Daoy (cell line): ENCODE data around the gene GSN. TPM values are rescaled to one million over a fixed set of nuclear protein-coding genes. Genes with fewer than 3 reads are reported as not detected.

Experiments used
- DNase-seq: peaks from one replicate; pipeline ENCODE4 v3.0.0-alpha.2; 2015; ENCODE audit warnings: low read depth
- total RNA-seq: library from RNA; depleted of rRNA; stranded (reverse); fragments of >200 nt; shearing (Covaris generic); gene quantifications from 2 replicates; pipeline ENCODE4 v1.2.3, GENCODE V29; 2014

GSN gene
- total RNA-seq, 1 experiment from 2014 or later, result 95.2 TPM

GRCh38 chr9:121246821-121247561 is 21.0 kb upstream of the GSN start:
- peak; percentile 59 for DNase-seq

GRCh38 chr9:121249563-121249962 is 18.4 kb upstream of the GSN start:
- DNase-seq, result no peak

GRCh38 chr9:121252104-121252851 is 15.7 kb upstream of the GSN start:
- no peak for DNase-seq

- DNase-seq, result no peak
These were observed 14.8 kb upstream of the GSN start for GRCh38 chr9:121253162-121253561.

- DNase-seq, result no peak
These were observed 14.0 kb upstream of the GSN start for GRCh38 chr9:121253821-121254501.

GRCh38 chr9:121259498-121259897 is 8.5 kb upstream of the GSN start:
- no peak for DNase-seq

- DNase-seq, result no peak
These were observed 8.0 kb upstream of the GSN start for GRCh38 chr9:121259935-121260334.

- DNase-seq, result no peak
These were observed 7.4 kb upstream of the GSN start for GRCh38 chr9:121260457-121261106.

- peak; percentile 77 for DNase-seq
These were observed 6.9 kb upstream of the GSN start for GRCh38 chr9:121261107-121261460.

GRCh38 chr9:121261755-121262154 is 6.2 kb upstream of the GSN start:
- no peak for DNase-seq

GRCh38 chr9:121262423-121262822 is 5.5 kb upstream of the GSN start:
- DNase-seq, result no peak

GRCh38 chr9:121262953-121263352 is 5.0 kb upstream of the GSN start:
- no peak for DNase-seq

- no peak for DNase-seq
These were observed 1.6 kb upstream of the GSN start for GRCh38 chr9:121266356-121266755.

- no peak for DNase-seq
These were observed 884 bp upstream of the GSN start for GRCh38 chr9:121266906-121267650.

GRCh38 chr9:121268598-121268850 is 562 bp downstream of the GSN start:
- no peak for DNase-seq

GRCh38 chr9:121268851-121269641 is 1.1 kb downstream of the GSN start:
- peak; percentile 55 for DNase-seq

GRCh38 chr9:121269642-121270254 is 1.8 kb downstream of the GSN start:
- DNase-seq, result no peak

GRCh38 chr9:121271368-121272341 is 3.7 kb downstream of the GSN start:
- peak; percentile 79 for DNase-seq

- DNase-seq, result no peak
These were observed 4.5 kb downstream of the GSN start for GRCh38 chr9:121272401-121272948.
